Measurements from ENCODE around the gene KIAA0319L.
"Not testable (repeated sequence)": the region's sequence is repeated elsewhere in the genome, so short reads cannot be mapped to it uniquely, and the experiment has no call there.

KIAA0319L gene

GRCh38 chr1:35557118-35557610 lies at the start of gene KIAA0319L:
TSS of gene KIAA0319L (minus strand) at chr1:35557403. CDS start at chr1:35554491, 2,912 bp downstream.
- DNase-seq: peak; percentile 77 to 85

- DNase-seq: no peak
Measured at GRCh38 chr1:35605867-35606182, 48.6 kb upstream of the KIAA0319L start.

- no peak for DNase-seq
Measured at GRCh38 chr1:35605071-35605866, 48.1 kb upstream of the KIAA0319L start.

- no peak for DNase-seq
Measured at GRCh38 chr1:35603941-35604340, 46.7 kb upstream of the KIAA0319L start.

GRCh38 chr1:35603468-35603867 lies 46.3 kb upstream of the KIAA0319L start:
- DNase-seq: no peak

GRCh38 chr1:35600593-35600992 lies 43.4 kb upstream of the KIAA0319L start:
- no peak for DNase-seq

- DNase-seq: no peak
Measured at GRCh38 chr1:35599411-35599810, 42.2 kb upstream of the KIAA0319L start.

GRCh38 chr1:35598895-35599294 lies 41.7 kb upstream of the KIAA0319L start:
- DNase-seq: peak in 1 of 2 experiments; percentile 4

GRCh38 chr1:35597870-35598269 lies 40.7 kb upstream of the KIAA0319L start:
- no peak for DNase-seq

GRCh38 chr1:35595684-35596083 lies 38.5 kb upstream of the KIAA0319L start:
- no peak for DNase-seq

- no peak for DNase-seq
Measured at GRCh38 chr1:35594005-35594760, 37.0 kb upstream of the KIAA0319L start.

GRCh38 chr1:35592991-35593769 lies 36.0 kb upstream of the KIAA0319L start:
- no peak for DNase-seq

- DNase-seq: no peak
Measured at GRCh38 chr1:35591211-35591610, 34.0 kb upstream of the KIAA0319L start.

- DNase-seq: no peak
Measured at GRCh38 chr1:35590476-35591040, 33.4 kb upstream of the KIAA0319L start.

GRCh38 chr1:35589516-35590427 lies 32.6 kb upstream of the KIAA0319L start:
- no peak for DNase-seq

GRCh38 chr1:35588197-35588910 lies 31.2 kb upstream of the KIAA0319L start:
- DNase-seq: no peak

- DNase-seq: no peak
Measured at GRCh38 chr1:35587736-35588135, 30.5 kb upstream of the KIAA0319L start.

GRCh38 chr1:35586808-35587207 lies 29.6 kb upstream of the KIAA0319L start:
- DNase-seq: no peak

GRCh38 chr1:35585805-35586204 lies 28.6 kb upstream of the KIAA0319L start:
- DNase-seq: not testable (repeated sequence)

GRCh38 chr1:35585281-35585680 lies 28.1 kb upstream of the KIAA0319L start:
- DNase-seq: no peak

- DNase-seq: not testable (repeated sequence)
Measured at GRCh38 chr1:35581621-35582020, 24.4 kb upstream of the KIAA0319L start.

All from AML-193 (cell line).